Measurements from ENCODE around the gene ALCAM.

DNA sequence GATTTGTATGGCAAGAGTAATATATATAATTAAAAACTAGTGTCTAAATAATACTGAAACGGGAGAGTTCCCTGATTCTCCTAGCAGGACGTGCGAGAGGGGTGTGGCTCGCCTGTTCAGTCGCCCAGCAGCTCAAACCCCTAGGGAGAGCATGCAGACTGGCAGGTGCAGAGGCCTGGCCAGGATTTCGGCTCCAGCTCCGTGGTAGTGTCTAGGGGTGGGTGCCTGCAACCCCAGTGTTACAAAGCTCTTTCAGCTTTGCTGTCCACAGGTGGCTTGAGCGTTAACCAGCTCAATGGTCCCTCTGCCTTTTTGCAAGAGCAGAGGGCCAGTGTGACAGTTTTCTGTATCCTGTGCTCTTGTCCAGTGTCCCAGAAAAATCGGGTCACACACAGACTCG lies 226.6 kb downstream of the ALCAM start:
- TF ChIP-seq CHD1 (IDR thresholded peaks at IDR 0.05; ENCODE audit: low read depth, low read length) (no peak), SIN3A (conservative IDR thresholded peaks at IDR 0.05 in 1 of 2, IDR thresholded peaks at IDR 0.05 in 1 of 2; ENCODE audit: low read depth in 1 of 2, low read length in 2 of 2) (no peak)

All from H1 (cell line).